K562 (cell line): ENCODE measurements around the gene DEF6. TPM values are rescaled to one million over a fixed set of nuclear protein-coding genes. Genes with fewer than 3 reads are reported as not detected.

Source experiments
- ATF7 ChIP-seq: fragments of 450-650 bp; IDR thresholded peaks from 2 replicates; pipeline ENCODE4 v1.7.1; 2014; ENCODE audit warnings: mild to moderate bottlenecking, moderate library complexity
- ETV1 ChIP-seq: fragments of 450-650 bp; conservative IDR thresholded peaks from 2 replicates; pipeline ENCODE4 v1.6.1; 2016; ENCODE audit warnings: missing genetic modification characterization, control low read depth, low read depth, missing compliant biosample characterization
- GABPB2 ChIP-seq: fragments of 250-450 bp; sonication (Bioruptor Pico); conservative IDR thresholded peaks from 2 replicates; pipeline ENCODE4 v1.5.1; 2021; ENCODE audit warnings: mild to moderate bottlenecking
- HCFC1 ChIP-seq: IDR thresholded peaks from 2 replicates; pipeline ENCODE4 v1.6.1; 2012; ENCODE audit warnings: low read depth, low read length, improper control_type of control experiment
- HMG20A ChIP-seq: fragments of 450-650 bp; formaldehyde crosslinking; conservative IDR thresholded peaks from 2 replicates; pipeline ENCODE4 v1.4.0; 2020; ENCODE audit warnings: mild to moderate bottlenecking, mixed read lengths
- MEF2A ChIP-seq: IDR thresholded peaks from 2 replicates; pipeline ENCODE4 v1.6.1; 2011; ENCODE audit warnings: low read depth, mild to moderate bottlenecking, low read length, moderate library complexity; ENCODE audit not compliant: control insufficient read depth
- MTA3 ChIP-seq: fragments of 450-650 bp; formaldehyde crosslinking; IDR thresholded peaks from 2 replicates; pipeline ENCODE4 v1.6.1; 2017; ENCODE audit warnings: mild to moderate bottlenecking, borderline replicate concordance
- MTF1 ChIP-seq: fragments of 250-450 bp; sonication (Bioruptor Pico); IDR thresholded peaks from 2 replicates; pipeline ENCODE4 v1.9.0; 2021; ENCODE audit warnings: moderate library complexity, mild to moderate bottlenecking, inconsistent platforms, borderline replicate concordance
- NFATC3 ChIP-seq: fragments of 450-650 bp; IDR thresholded peaks from 2 replicates; pipeline ENCODE4 v1.6.1; 2017; ENCODE audit warnings: mild to moderate bottlenecking
- NR4A1 ChIP-seq, 2 experiments: fragments of 250-450 bp in 1 of 2; fragments of 450-650 bp in 1 of 2; sonication (Bioruptor Pico) in 1 of 2; IDR thresholded peaks; 2 replicates each; pipeline versions ENCODE4 v1.4.0 to v1.6.1; 2016 to 2020; ENCODE audit warnings: mild to moderate bottlenecking in 2 of 2, missing compliant biosample characterization in 1 of 2, missing genetic modification characterization in 1 of 2, moderate library complexity in 1 of 2
- PTRF ChIP-seq: fragments of 450-650 bp; IDR thresholded peaks from 2 replicates; pipeline ENCODE4 v1.6.1; 2016; ENCODE audit warnings: mild to moderate bottlenecking, missing genetic modification characterization, missing compliant biosample characterization
- RAD51 ChIP-seq: fragments of 450-650 bp; IDR thresholded peaks from 2 replicates; pipeline ENCODE4 v1.7.1; 2016; ENCODE audit warnings: low read depth, mild to moderate bottlenecking, borderline replicate concordance
- RBM22 ChIP-seq: fragments of 200-400 bp; formaldehyde crosslinking; IDR thresholded peaks from 2 replicates; pipeline ENCODE4 v1.6.1; 2018; ENCODE audit warnings: low read length, low read depth; ENCODE audit not compliant: poor library complexity, severe bottlenecking
- SMC3 ChIP-seq: conservative IDR thresholded peaks from 2 replicates; pipeline ENCODE4 v1.6.1; 2011; ENCODE audit warnings: low read depth, low read length, improper control_type of control experiment; ENCODE audit not compliant: insufficient read depth
- TAF7 ChIP-seq: fragments of 450-650 bp; IDR thresholded peaks from 2 replicates; pipeline ENCODE4 v1.6.1; 2016; ENCODE audit warnings: missing genetic modification characterization, missing compliant biosample characterization
- THAP12 ChIP-seq: fragments of 250-450 bp; sonication (Bioruptor Pico); IDR thresholded peaks from 2 replicates; pipeline ENCODE4 v1.9.0; 2021; ENCODE audit warnings: mild to moderate bottlenecking, inconsistent platforms
- XRCC5 ChIP-seq: fragments of 200-400 bp; formaldehyde crosslinking; IDR thresholded peaks from 2 replicates; pipeline ENCODE4 v1.6.1; 2017; ENCODE audit warnings: low read depth, mild to moderate bottlenecking, low read length
- ZC3H4 ChIP-seq: sonication (generic); formaldehyde crosslinking; IDR thresholded peaks from 2 replicates; pipeline ENCODE4 v1.9.0; 2021; ENCODE audit warnings: missing genetic modification reagents, borderline replicate concordance
- ZNF217 ChIP-seq: sonication (generic); formaldehyde crosslinking; IDR thresholded peaks from 2 replicates; pipeline ENCODE4 v1.8.0; 2022; ENCODE audit warnings: mild to moderate bottlenecking, missing genetic modification reagents
- ZNF316 ChIP-seq: fragments of 450-650 bp; IDR thresholded peaks from 2 replicates; pipeline ENCODE4 v1.6.1; 2016
- ZNF644 ChIP-seq: fragments of 200-800 bp; sonication (Bioruptor generic); IDR thresholded peaks from 2 replicates; pipeline ENCODE4 v1.6.1; 2016; ENCODE audit warnings: low read depth, missing genetic modification characterization, missing compliant biosample characterization
- ZNF778 ChIP-seq: fragments of 450-650 bp; formaldehyde crosslinking; IDR thresholded peaks from 2 replicates; pipeline ENCODE4 v1.4.0; 2020; ENCODE audit warnings: mild to moderate bottlenecking, moderate library complexity
- polyA plus RNA-seq, 8 experiments: library from polyadenylated mRNA; depleted of rRNA in 4 of 8; stranded (reverse) in 5 of 8; unstranded in 3 of 8; fragments of >200 nt; fragmentation: Nextera tagmentation in 2 of 8; fragmentation: Illumina TruSeq in 1 of 8; extraction: Ambion mirVana in 2 of 8; extraction: Trizol in 1 of 8; gene quantifications; 2 replicates each; pipeline versions ENCODE4 v1.2.1 to v1.2.3, GENCODE V29; 2011 to 2014; ENCODE audit warnings: inconsistent platforms in 1 of 8, missing spikeins in 1 of 8
- total RNA-seq, 7 experiments: library from RNA; depleted of rRNA in 6 of 7; stranded (reverse); fragments of >200 nt in 6 of 7; fragmentation: Illumina TruSeq in 2 of 7; extraction: Trizol in 2 of 7; gene quantifications; 2 replicates each; pipeline versions ENCODE4 v1.2.1 to v1.2.3, GENCODE V29; 2011 to 2021; ENCODE audit warnings: low replicate concordance in 1 of 7
- TF ChIP-seq, protein P1 (sequence below): fragments of 450-650 bp; formaldehyde crosslinking; conservative IDR thresholded peaks from 2 replicates; pipeline ENCODE4 v1.4.0; 2022; ENCODE audit warnings: mild to moderate bottlenecking, missing genetic modification characterization
- TF ChIP-seq, protein P2 (sequence below): fragments of 200-800 bp; sonication (Bioruptor generic); IDR thresholded peaks from 2 replicates; pipeline ENCODE4 v1.6.1; 2017; ENCODE audit warnings: missing genetic modification characterization, missing compliant biosample characterization

DEF6 gene
- total and polyA plus RNA-seq, 9 of the 15 experiments (the other 6 are each of a cell fraction or from before 2014, with no cell fraction given) = 1.3 to 44.6 (median 22.7) TPM

- TF ChIP-seq THAP12 = no peak
- no peak for TF ChIP-seq RAD51
- TF ChIP-seq HCFC1 = no peak
- TF ChIP-seq HMG20A = no peak
- TF ChIP-seq, protein P1, sequence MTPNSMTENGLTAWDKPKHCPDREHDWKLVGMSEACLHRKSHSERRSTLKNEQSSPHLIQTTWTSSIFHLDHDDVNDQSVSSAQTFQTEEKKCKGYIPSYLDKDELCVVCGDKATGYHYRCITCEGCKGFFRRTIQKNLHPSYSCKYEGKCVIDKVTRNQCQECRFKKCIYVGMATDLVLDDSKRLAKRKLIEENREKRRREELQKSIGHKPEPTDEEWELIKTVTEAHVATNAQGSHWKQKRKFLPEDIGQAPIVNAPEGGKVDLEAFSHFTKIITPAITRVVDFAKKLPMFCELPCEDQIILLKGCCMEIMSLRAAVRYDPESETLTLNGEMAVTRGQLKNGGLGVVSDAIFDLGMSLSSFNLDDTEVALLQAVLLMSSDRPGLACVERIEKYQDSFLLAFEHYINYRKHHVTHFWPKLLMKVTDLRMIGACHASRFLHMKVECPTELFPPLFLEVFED (CRISPR knock-in tag) = no peak
- no peak for TF ChIP-seq RBM22
- no peak for TF ChIP-seq PTRF (tag)
- TF ChIP-seq ZNF217 (CRISPR knock-in tag) = no peak
- TF ChIP-seq ATF7 = no peak
- no peak for TF ChIP-seq ZNF644
- TF ChIP-seq MTA3 = no peak
- no peak for TF ChIP-seq XRCC5
- TF ChIP-seq SMC3 = no peak
- TF ChIP-seq TAF7 = no peak
- TF ChIP-seq NFATC3 = no peak
- TF ChIP-seq ETV1 = no peak
- TF ChIP-seq NR4A1 (CRISPR knock-in tag; IDR thresholded peaks at IDR 0.05) = no peak
- TF ChIP-seq NR4A1 (tag; IDR thresholded peaks at IDR 0.05) = peak; percentile 9; the same call in 1 of the 2 replicates
- no peak for TF ChIP-seq MTF1 (CRISPR knock-in tag)
- TF ChIP-seq MEF2A = no peak
- TF ChIP-seq ZNF778 (CRISPR knock-in tag) = no peak
- TF ChIP-seq, protein P2, sequence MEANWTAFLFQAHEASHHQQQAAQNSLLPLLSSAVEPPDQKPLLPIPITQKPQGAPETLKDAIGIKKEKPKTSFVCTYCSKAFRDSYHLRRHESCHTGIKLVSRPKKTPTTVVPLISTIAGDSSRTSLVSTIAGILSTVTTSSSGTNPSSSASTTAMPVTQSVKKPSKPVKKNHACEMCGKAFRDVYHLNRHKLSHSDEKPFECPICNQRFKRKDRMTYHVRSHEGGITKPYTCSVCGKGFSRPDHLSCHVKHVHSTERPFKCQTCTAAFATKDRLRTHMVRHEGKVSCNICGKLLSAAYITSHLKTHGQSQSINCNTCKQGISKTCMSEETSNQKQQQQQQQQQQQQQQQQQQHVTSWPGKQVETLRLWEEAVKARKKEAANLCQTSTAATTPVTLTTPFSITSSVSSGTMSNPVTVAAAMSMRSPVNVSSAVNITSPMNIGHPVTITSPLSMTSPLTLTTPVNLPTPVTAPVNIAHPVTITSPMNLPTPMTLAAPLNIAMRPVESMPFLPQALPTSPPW = no peak
- TF ChIP-seq GABPB2 (CRISPR knock-in tag) = no peak
- TF ChIP-seq ZC3H4 = no peak
- TF ChIP-seq ZNF316 = peak; percentile 94
Measured at GRCh38 chr6:35248300-35248699, 49.3 kb upstream of the DEF6 start (continued).
